PC-9 (cell line): ENCODE data around the gene SPINK4. TPM values are rescaled to one million over a fixed set of nuclear protein-coding genes. Genes with fewer than 3 reads are reported as not detected.

Experiments
- BruUV-seq: library from RNA; stranded (reverse); fragments of 400-500 nt; replicated peaks from 2 replicates; lab custom pipeline; 2021; lab: Mats Ljungman, UMichigan
- CTCF ChIA-PET: fragments of 300-600 bp; sonication (Branson Sonifier 250); formaldehyde crosslinking; loops from one replicate; lab custom pipeline; 2022; ENCODE audit warnings: antibody characterized with exemption; lab: Charles Lee
- POLR2A ChIA-PET: fragments of 300-600 bp; sonication (Branson Sonifier 250); formaldehyde crosslinking; loops from one replicate; lab custom pipeline; 2022; ENCODE audit warnings: antibody characterized with exemption; ENCODE audit not compliant: unreplicated experiment; lab: Charles Lee
- DNase-seq, 2 experiments: peaks; one replicate each; pipeline versions ENCODE4 v3.0.0 to v3.0.0-alpha.2; 2015 to 2022; ENCODE audit warnings: mixed read lengths in 1 of 2
- H2AFZ ChIP-seq: fragments of 200-600 bp; sonication (generic); 2 replicates; pipeline ENCODE4 v1.8.1; 2017; ENCODE audit warnings: antibody characterized with exemption
- H3F3A ChIP-seq: fragments of 200-600 bp; sonication (generic); 2 replicates; pipeline ENCODE4 v1.8.1; 2017; ENCODE audit warnings: antibody characterized with exemption, mild to moderate bottlenecking, low read depth; ENCODE audit not compliant: insufficient read depth
- H3K27ac ChIP-seq: fragments of 200-600 bp; sonication (generic); 2 replicates; pipeline ENCODE4 v1.6.1; 2016; ENCODE audit warnings: mixed run types
- H3K27me3 ChIP-seq: fragments of 200-600 bp; sonication (generic); 2 replicates; pipeline ENCODE4 v1.6.1; 2016; ENCODE audit warnings: low read depth, mixed run types; ENCODE audit not compliant: insufficient read depth
- H3K36me3 ChIP-seq: fragments of 200-600 bp; sonication (generic); 2 replicates; pipeline ENCODE4 v1.6.1; 2016; ENCODE audit warnings: low read depth, mixed run types
- H3K4me1 ChIP-seq: fragments of 200-600 bp; sonication (generic); replicated peaks from 2 replicates; pipeline ENCODE4 v1.6.1; 2016; ENCODE audit warnings: mixed run types; ENCODE audit not compliant: insufficient read depth
- H3K4me2 ChIP-seq: fragments of 200-600 bp; sonication (generic); 2 replicates; pipeline ENCODE4 v1.6.1; 2017; ENCODE audit warnings: mixed run types
- H3K4me3 ChIP-seq: fragments of 200-600 bp; sonication (generic); 2 replicates; pipeline ENCODE4 v1.6.1; 2016; ENCODE audit warnings: mixed run types
- H3K79me2 ChIP-seq: fragments of 200-600 bp; sonication (generic); 2 replicates; pipeline ENCODE4 v1.6.1; 2017; ENCODE audit warnings: low read depth, mixed run types
- H3K9me2 ChIP-seq: fragments of 200-600 bp; sonication (generic); 2 replicates; pipeline ENCODE4 v1.8.1; 2017; ENCODE audit warnings: mild to moderate bottlenecking; ENCODE audit not compliant: insufficient read depth
- H3K9me3 ChIP-seq: fragments of 200-600 bp; sonication (generic); 2 replicates; pipeline ENCODE4 v1.8.1; 2016; ENCODE audit warnings: low read depth; ENCODE audit not compliant: insufficient read depth
- H4K20me1 ChIP-seq: fragments of 200-600 bp; sonication (generic); 2 replicates; pipeline ENCODE4 v1.8.1; 2017; ENCODE audit not compliant: insufficient read depth
- CTCF ChIP-seq: fragments of 200-600 bp; sonication (generic); conservative IDR thresholded peaks from 2 replicates; pipeline ENCODE4 v1.6.1; 2017; ENCODE audit warnings: mixed run types, antibody characterized with exemption, mild to moderate bottlenecking, moderate library complexity
- EZH2 ChIP-seq: fragments of 200-600 bp; sonication (generic); IDR thresholded peaks from 2 replicates; pipeline ENCODE4 v1.8.0; 2017; ENCODE audit warnings: antibody characterized with exemption, low read depth
- intact Hi-C: fragments of 100-400 bp; cut with micrococcal nuclease; formaldehyde crosslinking; loops from one replicate; pipeline ENCODE4 v1.10.0; 2022; ENCODE audit not compliant: unreplicated experiment
- total RNA-seq: library from RNA; stranded (reverse); gene quantifications from 2 replicates; pipeline ENCODE4 v1.2.3, GENCODE V29; 2021

Gene SPINK4
- total RNA-seq, 1 experiment from 2014 or later = not detected

GRCh38 chr9:33277484-33277883, 37.5 kb downstream of the SPINK4 start:
- CTCF ChIA-PET = no interaction called here
- Histone ChIP-seq H3K9me2 (no peaks in the 10 kb centered on the region), H3K27me3 (no peaks in the 10 kb centered on the region), H2AFZ (no peak overlapping the region), H3K36me3 (no peaks in the 10 kb centered on the region; the same call in 1 of the 2 replicates), H4K20me1 (no peaks in the 10 kb centered on the region), H3F3A (no peaks in the 10 kb centered on the region), H3K9me3 (no peaks in the 10 kb centered on the region), H3K4me1 (no peaks in the 10 kb centered on the region), H3K4me2 (no peak overlapping the region), H3K27ac (no peak overlapping the region), H3K79me2 (no peaks in the 10 kb centered on the region), H3K4me3 (no peak overlapping the region)
- POLR2A ChIA-PET = no interaction called here
- DNase-seq = no peak
- no TSS peak for BruUV-seq
- TF ChIP-seq EZH2 = no peak
- no peak for TF ChIP-seq CTCF
- intact Hi-C loops = no loop called here

- Histone ChIP-seq H3K4me1 (no peaks in the 10 kb centered on the region), H3K9me3 (no peaks in the 10 kb centered on the region), H4K20me1 (no peaks in the 10 kb centered on the region), H3K36me3 (no peaks in the 10 kb centered on the region), H2AFZ (no peak overlapping the region), H3K9me2 (no peaks in the 10 kb centered on the region), H3K79me2 (no peaks in the 10 kb centered on the region), H3K4me3 (no peak overlapping the region), H3F3A (peaks cover 9% of the 10 kb centered on the region; the same call in 1 of the 2 replicates), H3K27me3 (no peaks in the 10 kb centered on the region), H3K27ac (no peak overlapping the region), H3K4me2 (no peak overlapping the region)
- ChIA-PET POLR2A (no interaction called here), CTCF (no interaction called here)
- BruUV-seq = no TSS peak
- intact Hi-C loops = no loop called here
- TF ChIP-seq EZH2 (no peak), CTCF (no peak)
- DNase-seq = no peak
These were observed 45.5 kb downstream of the SPINK4 start for GRCh38 chr9:33285502-33285901.

GRCh38 chr9:33287087-33287490, 47.1 kb downstream of the SPINK4 start:
- DNase-seq = peak; percentile 29 to 45
- Histone ChIP-seq H3K4me3 (no peak overlapping the region), H3K9me3 (no peaks in the 10 kb centered on the region), H3K27ac (no peak overlapping the region), H3K79me2 (peaks cover 12% of the 10 kb centered on the region), H3K27me3 (no peaks in the 10 kb centered on the region), H4K20me1 (no peaks in the 10 kb centered on the region), H2AFZ (no peak overlapping the region), H3K4me2 (no peak overlapping the region), H3K4me1 (no peaks in the 10 kb centered on the region; the same call in 1 of the 2 replicates), H3K9me2 (no peaks in the 10 kb centered on the region), H3F3A (peaks cover 11% of the 10 kb centered on the region; the same call in 1 of the 2 replicates), H3K36me3 (no peaks in the 10 kb centered on the region)
- TF ChIP-seq EZH2 (no peak), CTCF (peak; percentile 73)
- CTCF ChIA-PET = no interaction called here
- BruUV-seq = no TSS peak
- POLR2A ChIA-PET = interaction anchor here (0.6 to 0.7 kb wide), 2 partner anchors 179 to 410 kb away, joined by 4 to 6 read pairs; no protein-coding TSS in a partner anchor
- intact Hi-C loops = loop anchor here (2.0 kb wide), 1 partner anchor 180 kb away; no protein-coding TSS in a partner anchor
